HCT116 (cell line): ENCODE data around the gene ZFP36.

ENCODE experiments used
- POLR2A ChIP-seq: IDR thresholded peaks from 2 replicates; pipeline ENCODE4 v1.7.0; 2011; ENCODE audit warnings: borderline replicate concordance; ENCODE audit not compliant: insufficient read depth, insufficient read length; ENCODE audit errors: extremely low read depth
- POLR2AphosphoS5 ChIP-seq: IDR thresholded peaks from 2 replicates; pipeline ENCODE4 v1.6.1; 2011; ENCODE audit warnings: mild to moderate bottlenecking, low read depth, low read length, moderate library complexity
- SIN3A ChIP-seq: IDR thresholded peaks from 2 replicates; pipeline ENCODE4 v1.6.1; 2012; ENCODE audit warnings: low read depth
- SP1 ChIP-seq: IDR thresholded peaks from 2 replicates; pipeline ENCODE4 v1.6.1; 2012; ENCODE audit warnings: low read depth
- ZFX ChIP-seq: fragments of 450-650 bp; IDR thresholded peaks from 2 replicates; pipeline ENCODE4 v1.6.1; 2017
- ZNF274 ChIP-seq: fragments of 200-500 bp; sonication (Bioruptor generic); IDR thresholded peaks from 2 replicates; pipeline ENCODE4 v1.6.1; 2014; ENCODE audit warnings: mild to moderate bottlenecking, low read depth, low read length, inconsistent platforms
- TF ChIP-seq, protein P1 (sequence below): IDR thresholded peaks from 2 replicates; pipeline ENCODE4 v1.6.1; 2011; ENCODE audit warnings: mild to moderate bottlenecking, low read length, moderate library complexity; ENCODE audit not compliant: insufficient replicate concordance; ENCODE audit errors: extremely low read depth
- TF ChIP-seq, protein P2 (sequence below), 3 experiments: fragments of 200-600 bp in 1 of 3; sonication (generic) in 1 of 3; IDR thresholded peaks in 2 of 3; conservative IDR thresholded peaks in 1 of 3; 2 replicates each; pipeline ENCODE4 v1.5.1; 2012 to 2017; ENCODE audit warnings: low read depth in 2 of 3, low read length in 2 of 3, antibody characterized with exemption in 1 of 3, borderline replicate concordance in 1 of 3, control low read depth in 1 of 3, mild to moderate bottlenecking in 1 of 3, mixed read lengths in 1 of 3, mixed run types in 1 of 3, moderate library complexity in 1 of 3; ENCODE audit not compliant: insufficient read depth in 1 of 3

DNA sequence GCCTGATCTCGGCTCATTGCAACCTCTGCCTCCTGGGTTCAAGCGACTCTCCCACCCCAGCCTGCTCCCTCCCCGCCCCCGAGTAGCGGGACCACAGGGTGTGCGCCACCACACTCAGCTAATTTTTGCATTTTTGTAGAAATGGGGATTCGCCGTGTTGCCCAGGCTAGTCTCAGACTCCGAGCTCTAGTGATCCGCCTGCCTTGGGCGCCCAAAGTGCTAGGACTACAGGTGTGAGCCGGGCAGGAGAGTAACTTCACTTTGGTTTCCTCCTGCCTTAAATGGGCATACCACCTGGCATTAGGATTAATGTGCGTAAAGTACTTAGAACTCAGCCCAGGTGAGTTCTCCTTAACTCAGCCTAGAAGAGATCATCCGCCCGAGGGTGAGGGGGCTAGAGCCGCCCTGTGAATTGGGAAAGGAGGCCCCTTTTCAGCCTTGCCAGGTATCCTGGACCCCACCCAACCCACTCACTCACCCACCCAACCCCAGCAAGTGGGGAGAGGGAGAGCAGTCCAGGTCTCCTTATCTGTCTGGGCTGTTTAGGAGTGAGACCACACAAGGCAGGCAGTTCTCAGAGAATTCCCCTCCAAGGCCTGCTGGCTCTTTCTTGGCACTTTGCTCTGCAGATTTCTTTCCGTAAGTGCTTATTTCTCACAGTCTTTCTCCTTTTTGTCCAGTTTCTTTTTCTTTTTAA, 1.2 kb upstream of the ZFP36 start:
- TF ChIP-seq, protein P1, sequence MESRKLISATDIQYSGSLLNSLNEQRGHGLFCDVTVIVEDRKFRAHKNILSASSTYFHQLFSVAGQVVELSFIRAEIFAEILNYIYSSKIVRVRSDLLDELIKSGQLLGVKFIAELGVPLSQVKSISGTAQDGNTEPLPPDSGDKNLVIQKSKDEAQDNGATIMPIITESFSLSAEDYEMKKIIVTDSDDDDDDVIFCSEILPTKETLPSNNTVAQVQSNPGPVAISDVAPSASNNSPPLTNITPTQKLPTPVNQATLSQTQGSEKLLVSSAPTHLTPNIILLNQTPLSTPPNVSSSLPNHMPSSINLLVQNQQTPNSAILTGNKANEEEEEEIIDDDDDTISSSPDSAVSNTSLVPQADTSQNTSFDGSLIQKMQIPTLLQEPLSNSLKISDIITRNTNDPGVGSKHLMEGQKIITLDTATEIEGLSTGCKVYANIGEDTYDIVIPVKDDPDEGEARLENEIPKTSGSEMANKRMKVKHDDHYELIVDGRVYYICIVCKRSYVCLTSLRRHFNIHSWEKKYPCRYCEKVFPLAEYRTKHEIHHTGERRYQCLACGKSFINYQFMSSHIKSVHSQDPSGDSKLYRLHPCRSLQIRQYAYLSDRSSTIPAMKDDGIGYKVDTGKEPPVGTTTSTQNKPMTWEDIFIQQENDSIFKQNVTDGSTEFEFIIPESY, result no peak
- no peak for TF ChIP-seq SIN3A
- TF ChIP-seq POLR2AphosphoS5, result no peak
- TF ChIP-seq SP1, result no peak
- no peak for TF ChIP-seq ZNF274
- TF ChIP-seq, protein P2, sequence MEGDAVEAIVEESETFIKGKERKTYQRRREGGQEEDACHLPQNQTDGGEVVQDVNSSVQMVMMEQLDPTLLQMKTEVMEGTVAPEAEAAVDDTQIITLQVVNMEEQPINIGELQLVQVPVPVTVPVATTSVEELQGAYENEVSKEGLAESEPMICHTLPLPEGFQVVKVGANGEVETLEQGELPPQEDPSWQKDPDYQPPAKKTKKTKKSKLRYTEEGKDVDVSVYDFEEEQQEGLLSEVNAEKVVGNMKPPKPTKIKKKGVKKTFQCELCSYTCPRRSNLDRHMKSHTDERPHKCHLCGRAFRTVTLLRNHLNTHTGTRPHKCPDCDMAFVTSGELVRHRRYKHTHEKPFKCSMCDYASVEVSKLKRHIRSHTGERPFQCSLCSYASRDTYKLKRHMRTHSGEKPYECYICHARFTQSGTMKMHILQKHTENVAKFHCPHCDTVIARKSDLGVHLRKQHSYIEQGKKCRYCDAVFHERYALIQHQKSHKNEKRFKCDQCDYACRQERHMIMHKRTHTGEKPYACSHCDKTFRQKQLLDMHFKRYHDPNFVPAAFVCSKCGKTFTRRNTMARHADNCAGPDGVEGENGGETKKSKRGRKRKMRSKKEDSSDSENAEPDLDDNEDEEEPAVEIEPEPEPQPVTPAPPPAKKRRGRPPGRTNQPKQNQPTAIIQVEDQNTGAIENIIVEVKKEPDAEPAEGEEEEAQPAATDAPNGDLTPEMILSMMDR (IDR thresholded peaks at IDR 0.05 in 2 of 3, conservative IDR thresholded peaks at IDR 0.05 in 1 of 3; ENCODE audit: borderline replicate concordance in 1 of 3, insufficient read depth in 1 of 3, low read depth in 2 of 3, low read length in 2 of 3), result no peak
- no peak for TF ChIP-seq POLR2A
- TF ChIP-seq ZFX, result no peak
